Gastroesophageal sphincter (tissue), 3 donors: Measurements from ENCODE around the gene AP3S1.

ENCODE experiments used
- CTCF ChIP-seq, 4 experiments: fragments of 200-600 bp in 2 of 4; fragments of 450-650 bp in 2 of 4; sonication (generic) in 1 of 4; IDR thresholded peaks; one replicate each; pipeline ENCODE4 v1.5.1; 2017 to 2019; ENCODE audit warnings: antibody characterized with exemption in 4 of 4, mild to moderate bottlenecking in 2 of 4, moderate library complexity in 2 of 4
- EP300 ChIP-seq: sonication (generic); formaldehyde crosslinking; IDR thresholded peaks from one replicate; pipeline ENCODE4 v1.6.1; 2017; ENCODE audit warnings: antibody characterized with exemption, mild to moderate bottlenecking
- POLR2A ChIP-seq, 2 donors: fragments of 450-650 bp; IDR thresholded peaks; one replicate each; pipeline ENCODE4 v1.6.1; 2017; ENCODE audit warnings: antibody characterized with exemption in 2 of 2, mild to moderate bottlenecking in 2 of 2, moderate library complexity in 1 of 2

- TF ChIP-seq POLR2A (IDR thresholded peaks at IDR 0.05) (no peak), CTCF (IDR thresholded peaks at IDR 0.05) (no peak), EP300 (no peak)
These were observed 105.5 kb downstream of the AP3S1 start for GRCh38 chr5:115947260-115947659.
